HG03103 (cell line): ENCODE measurements around the gene RBM17.
"Not testable (repeated sequence)": the region's sequence is repeated elsewhere in the genome, so short reads cannot be mapped to it uniquely, and the experiment has no call there.

Experiments used
- ATAC-seq: cut with Tn5 transposase; IDR thresholded peaks from one replicate; pipeline ENCODE4 v1.9.1; 2021; ENCODE audit warnings: low read depth; ENCODE audit not compliant: unreplicated experiment

RBM17 gene

DNA sequence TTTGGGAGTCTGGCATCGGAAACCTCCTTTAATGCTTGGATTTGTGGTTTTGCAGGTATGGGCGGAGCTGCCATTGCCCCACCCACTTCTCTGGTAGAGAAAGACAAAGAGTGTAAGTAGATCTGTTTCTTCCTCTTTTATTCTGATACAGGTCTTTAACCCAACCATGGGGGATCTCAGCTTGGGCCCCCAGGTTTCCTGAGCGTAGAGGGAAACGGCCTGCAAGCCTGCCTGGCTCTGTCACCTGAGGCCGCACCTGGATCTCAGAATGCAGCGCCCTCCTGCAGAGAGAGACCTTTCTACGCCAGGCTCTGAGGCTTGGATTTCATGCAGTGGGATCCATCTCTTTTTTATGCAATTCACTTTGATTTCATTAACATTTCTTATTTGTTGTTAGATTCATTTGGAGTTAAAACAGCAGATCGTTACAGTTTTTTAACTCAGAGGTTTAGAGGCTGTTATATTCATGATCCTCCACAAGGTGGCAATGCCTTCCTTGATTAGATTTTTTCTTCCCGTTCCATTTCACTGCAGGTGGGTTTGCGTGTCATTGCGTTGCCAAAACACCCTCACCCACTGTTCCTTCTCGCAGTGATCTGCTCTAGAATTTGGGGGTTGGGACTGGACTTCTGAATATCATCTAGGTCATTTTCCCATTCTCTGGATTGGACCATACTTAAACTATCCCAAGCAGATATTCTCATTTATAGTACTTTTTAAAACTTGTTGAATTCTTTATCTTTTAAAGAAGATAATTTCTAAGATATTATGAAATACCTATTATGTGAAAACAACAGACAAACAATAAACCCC, 20.0 kb downstream of the RBM17 start:
- no peak for ATAC-seq

GRCh38 chr10:6109444-6109775, 20.6 kb downstream of the RBM17 start:
- ATAC-seq, result no peak

DNA sequence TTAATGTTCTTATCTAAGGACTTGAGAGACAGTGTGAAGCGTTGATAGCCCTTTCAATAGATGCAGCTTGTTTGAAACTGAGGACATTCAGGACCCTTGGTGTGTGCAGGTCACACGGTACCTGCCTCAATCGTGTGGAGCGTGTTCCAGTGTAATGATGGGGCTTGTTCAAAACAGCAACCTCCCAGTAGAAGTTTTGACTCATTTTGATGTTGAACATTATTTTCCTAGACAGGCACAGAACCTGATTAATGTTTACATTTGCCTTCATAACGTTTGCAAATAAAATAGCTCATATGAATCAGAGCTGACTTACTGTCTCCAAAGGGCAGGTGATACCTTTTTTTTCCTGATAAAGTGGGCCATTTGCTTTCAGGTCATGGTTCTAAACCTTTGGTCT, 21.3 kb downstream of the RBM17 start:
- ATAC-seq, result no peak

DNA sequence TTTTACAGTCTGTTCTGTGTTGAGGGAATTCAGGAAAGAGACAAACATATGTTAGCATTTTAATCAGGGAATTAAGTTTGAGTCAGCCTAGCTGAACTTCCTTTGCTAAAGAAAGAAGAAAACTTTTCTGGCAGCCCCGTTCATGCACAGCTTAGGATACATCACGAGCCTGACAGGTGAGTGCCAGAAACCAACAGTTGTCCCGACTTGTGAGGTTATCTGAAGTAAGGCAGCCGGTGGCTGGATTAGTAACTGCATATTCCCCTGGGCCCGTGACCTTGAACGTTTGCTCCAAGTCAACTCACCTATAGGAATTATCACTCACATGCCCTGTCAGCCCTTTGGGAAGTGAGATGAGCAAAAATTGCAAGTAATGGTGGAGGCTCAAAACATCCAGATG, 24.1 kb downstream of the RBM17 start:
- ATAC-seq, result no peak

- no peak for ATAC-seq
Measured at GRCh38 chr10:6114299-6114698, 25.5 kb downstream of the RBM17 start.

GRCh38 chr10:6114805-6115341, 26.0 kb downstream of the RBM17 start:
- no peak for ATAC-seq

- no peak for ATAC-seq
Measured at GRCh38 chr10:6115411-6115810, 26.6 kb downstream of the RBM17 start.

DNA sequence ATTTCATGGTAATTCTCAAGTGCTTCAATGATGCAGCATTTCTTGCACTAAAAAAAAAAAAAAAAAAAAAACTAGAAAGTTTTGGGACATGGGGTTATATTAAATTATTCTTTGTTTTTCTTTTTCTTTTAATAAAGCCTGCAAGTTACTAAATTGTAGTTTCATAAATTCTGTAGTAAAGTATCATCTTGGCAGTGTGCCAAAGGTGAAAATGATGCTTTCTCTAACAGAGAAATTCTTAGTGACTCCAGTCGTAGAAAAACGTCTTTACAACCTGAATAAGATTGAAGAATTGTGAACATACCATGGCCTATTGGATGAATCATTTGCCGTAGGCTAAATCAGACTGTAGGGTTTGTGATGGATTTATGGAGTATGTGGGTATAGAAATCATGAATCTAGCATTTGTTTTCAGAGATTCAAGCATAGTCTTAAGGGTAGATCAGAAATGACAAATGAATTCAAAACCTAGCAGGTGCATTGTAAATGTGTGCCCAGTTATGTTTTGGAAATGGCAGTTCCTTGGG, 27.1 kb downstream of the RBM17 start:
- no peak for ATAC-seq

GRCh38 chr10:6116806-6117205, 28.0 kb downstream of the RBM17 start:
- ATAC-seq, result no peak

- ATAC-seq, result no peak
Measured at GRCh38 chr10:6117711-6118110, 28.9 kb downstream of the RBM17 start.

- no peak for ATAC-seq
Measured at GRCh38 chr10:6119423-6119822, 30.6 kb downstream of the RBM17 start.

DNA sequence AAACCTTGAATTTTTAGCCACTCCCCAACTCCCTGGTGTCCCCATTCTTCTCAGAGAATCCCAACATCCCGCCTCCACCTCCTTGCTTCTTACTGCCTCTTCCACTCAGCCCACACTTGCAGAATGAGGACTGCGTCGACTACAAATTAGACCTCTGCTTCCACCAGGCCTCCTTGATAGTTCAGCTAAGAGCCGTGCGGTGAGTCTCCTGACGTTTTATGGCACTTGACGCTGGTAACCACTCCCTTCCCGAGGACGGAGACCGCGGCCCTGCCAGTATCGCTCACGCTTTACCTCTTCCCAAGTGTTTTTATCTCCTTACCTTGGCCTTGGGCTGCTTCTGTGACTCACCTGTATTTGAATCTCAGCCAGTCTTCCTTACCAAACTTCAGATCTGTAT, 31.1 kb downstream of the RBM17 start:
- no peak for ATAC-seq

GRCh38 chr10:6120691-6121090, 31.9 kb downstream of the RBM17 start:
- ATAC-seq, result no peak

- no peak for ATAC-seq
Measured at GRCh38 chr10:6121146-6121545, 32.3 kb downstream of the RBM17 start.

DNA sequence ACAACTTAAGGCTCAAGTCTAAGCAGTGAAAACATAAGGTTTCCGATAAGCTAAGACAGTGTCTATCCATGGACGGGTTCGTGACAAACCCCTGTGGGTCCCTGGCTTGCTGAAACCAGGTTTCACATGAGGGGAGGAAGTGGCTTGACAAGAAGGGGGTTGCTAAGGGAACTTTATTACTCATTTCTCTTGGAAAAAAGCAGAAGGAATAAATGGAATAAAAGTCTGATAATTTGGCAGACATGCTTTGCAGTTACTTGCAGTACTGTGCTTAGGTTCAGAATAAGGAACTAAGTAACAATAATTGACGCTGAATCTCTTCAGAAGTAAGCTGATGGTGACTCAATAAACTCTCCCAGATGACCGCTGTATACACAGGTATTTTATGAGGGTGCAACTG, 34.7 kb downstream of the RBM17 start:
- ATAC-seq, result no peak

DNA sequence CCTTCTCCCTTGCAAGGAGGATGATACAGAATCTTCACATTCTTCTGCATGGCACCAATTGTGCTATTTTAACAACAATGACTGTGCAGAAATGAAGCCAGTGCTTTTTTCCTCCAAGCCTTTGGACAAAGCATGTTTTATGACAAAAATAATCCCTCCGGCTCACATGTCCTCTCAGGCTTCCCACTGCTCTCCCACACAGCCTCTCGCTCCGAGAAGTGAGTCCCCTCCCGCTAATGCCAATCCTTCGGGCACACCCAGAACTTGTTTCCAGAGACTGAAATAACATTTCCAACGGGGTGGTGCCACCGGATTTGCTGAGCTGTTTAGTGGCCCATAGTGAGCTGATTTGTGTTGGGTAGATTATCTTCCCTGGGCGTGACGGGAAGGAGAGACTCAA, 35.8 kb downstream of the RBM17 start:
- ATAC-seq, result no peak

GRCh38 chr10:6127461-6127860, 38.6 kb downstream of the RBM17 start:
- ATAC-seq, result not testable (repeated sequence)

- no peak for ATAC-seq
Measured at GRCh38 chr10:6128087-6128486, 39.3 kb downstream of the RBM17 start.

- ATAC-seq, result no peak
Measured at GRCh38 chr10:6128591-6129251, 39.9 kb downstream of the RBM17 start.

- ATAC-seq, result no peak
Measured at GRCh38 chr10:6130848-6131470, 42.1 kb downstream of the RBM17 start.

GRCh38 chr10:6133331-6134098, 44.7 kb downstream of the RBM17 start:
- no peak for ATAC-seq
